H9 (cell line): ENCODE data around the gene PLGRKT. TPM values are rescaled to one million over a fixed set of nuclear protein-coding genes. Genes with fewer than 3 reads are reported as not detected.
"Not testable (repeated sequence)": the region's sequence is repeated elsewhere in the genome, so short reads cannot be mapped to it uniquely, and the experiment has no call there.

Source experiments
- DNase-seq: peaks from one replicate; pipeline ENCODE4 v3.0.0-alpha.2; 2017
- H2AFZ ChIP-seq: one replicate; pipeline ENCODE4 v1.6.1; 2013; ENCODE audit warnings: mild to moderate bottlenecking, low read length, control low read depth, moderate library complexity
- H2AK5ac ChIP-seq: 2 replicates; pipeline ENCODE4 v1.6.1; 2013; ENCODE audit warnings: low read length, control low read depth, mixed read lengths; ENCODE audit not compliant: insufficient read length
- H2BK120ac ChIP-seq: one replicate; pipeline ENCODE4 v1.6.1; 2013; ENCODE audit warnings: low read depth, mild to moderate bottlenecking, low read length, control low read depth, inconsistent platforms; ENCODE audit not compliant: poor library complexity, severe bottlenecking
- H2BK12ac ChIP-seq: 2 replicates; pipeline ENCODE4 v1.6.1; 2013; ENCODE audit warnings: low read length, control low read depth, mixed read lengths, low read depth; ENCODE audit not compliant: insufficient read length
- H2BK15ac ChIP-seq: 2 replicates; pipeline ENCODE4 v1.6.1; 2013; ENCODE audit warnings: low read depth, low read length, control low read depth
- H2BK20ac ChIP-seq: one replicate; pipeline ENCODE4 v1.6.1; 2013; ENCODE audit warnings: low read depth, mild to moderate bottlenecking, low read length, control low read depth, inconsistent platforms; ENCODE audit not compliant: poor library complexity, severe bottlenecking
- H2BK5ac ChIP-seq: 2 replicates; pipeline ENCODE4 v1.6.1; 2013; ENCODE audit warnings: low read length, control low read depth, mixed read lengths; ENCODE audit not compliant: insufficient read length
- H3K14ac ChIP-seq: 2 replicates; pipeline ENCODE4 v1.6.1; 2013; ENCODE audit warnings: low read length, control low read depth; ENCODE audit not compliant: insufficient read depth
- H3K18ac ChIP-seq: 2 replicates; pipeline ENCODE4 v1.6.1; 2013; ENCODE audit warnings: low read depth, mild to moderate bottlenecking, mixed read lengths, low read length, control low read depth; ENCODE audit not compliant: insufficient read length
- H3K23ac ChIP-seq: 2 replicates; pipeline ENCODE4 v1.6.1; 2013; ENCODE audit warnings: low read length, control low read depth, mixed read lengths, low read depth; ENCODE audit not compliant: insufficient read length
- H3K23me2 ChIP-seq: 2 replicates; pipeline ENCODE4 v1.6.1; 2013; ENCODE audit warnings: low read depth, mild to moderate bottlenecking, mixed read lengths, low read length, control low read depth; ENCODE audit not compliant: insufficient read length, poor library complexity, severe bottlenecking
- H3K27ac ChIP-seq: 2 replicates; pipeline ENCODE4 v1.5.1; 2013; ENCODE audit warnings: low read length, control low read depth, mixed read lengths, low read depth; ENCODE audit not compliant: insufficient read length
- H3K27me3 ChIP-seq: 2 replicates; pipeline ENCODE4 v1.6.1; 2013; ENCODE audit warnings: low read length, control low read depth, inconsistent platforms; ENCODE audit not compliant: insufficient read depth
- H3K4ac ChIP-seq: 2 replicates; pipeline ENCODE4 v1.6.1; 2013; ENCODE audit warnings: low read depth, mild to moderate bottlenecking, control low read depth, inconsistent platforms, low read length, moderate library complexity
- H3K4me1 ChIP-seq: 2 replicates; pipeline ENCODE4 v1.6.1; 2013; ENCODE audit warnings: low read length, control low read depth, inconsistent platforms; ENCODE audit not compliant: insufficient read depth
- H3K4me2 ChIP-seq: 2 replicates; pipeline ENCODE4 v1.6.1; 2013; ENCODE audit warnings: low read length, control low read depth, mixed read lengths; ENCODE audit not compliant: insufficient read length, insufficient read depth
- H3K56ac ChIP-seq: 2 replicates; pipeline ENCODE4 v1.6.1; 2013; ENCODE audit warnings: low read depth, mild to moderate bottlenecking, mixed read lengths, low read length, control low read depth; ENCODE audit not compliant: insufficient read length
- H3K79me1 ChIP-seq: 2 replicates; pipeline ENCODE4 v1.6.1; 2013; ENCODE audit warnings: low read depth, mild to moderate bottlenecking, moderate library complexity, low read length, control low read depth, inconsistent platforms; ENCODE audit not compliant: insufficient read depth, poor library complexity, severe bottlenecking
- H3K79me2 ChIP-seq: 2 replicates; pipeline ENCODE4 v1.6.1; 2013; ENCODE audit warnings: low read length, control low read depth, inconsistent platforms; ENCODE audit not compliant: insufficient read depth
- H3K9ac ChIP-seq: 2 replicates; pipeline ENCODE4 v1.6.1; 2013; ENCODE audit warnings: low read length, control low read depth, mixed read lengths; ENCODE audit not compliant: insufficient read length; ENCODE audit errors: extremely low read depth
- H3K9me3 ChIP-seq: one replicate; pipeline ENCODE4 v1.6.1; 2013; ENCODE audit warnings: low read depth, low read length, inconsistent platforms; ENCODE audit not compliant: control insufficient read depth
- H3T11ph ChIP-seq: one replicate; pipeline ENCODE4 v1.6.1; 2013; ENCODE audit warnings: mild to moderate bottlenecking, low read length, control low read depth, inconsistent platforms
- H4K20me1 ChIP-seq: one replicate; pipeline ENCODE4 v1.6.1; 2013; ENCODE audit not compliant: control insufficient read depth, insufficient read length, insufficient read depth
- H4K5ac ChIP-seq: 2 replicates; pipeline ENCODE4 v1.6.1; 2013; ENCODE audit warnings: low read depth, mild to moderate bottlenecking, mixed read lengths, low read length, control low read depth; ENCODE audit not compliant: insufficient read length
- H4K8ac ChIP-seq: replicated peaks from 2 replicates; pipeline ENCODE4 v1.6.1; 2013; ENCODE audit warnings: low read length, control low read depth, mixed read lengths, low read depth; ENCODE audit not compliant: insufficient read length
- H4K91ac ChIP-seq: 2 replicates; pipeline ENCODE4 v1.6.1; 2013; ENCODE audit warnings: low read depth, mild to moderate bottlenecking, moderate library complexity, mixed read lengths, low read length, control low read depth; ENCODE audit not compliant: insufficient read length
- H3K27ac Mint-ChIP-seq, 3 experiments: 2 replicates in 2 of 3; 3 replicates in 1 of 3; pipeline ENCODE4 v1.8.0; 2020 to 2021; ENCODE audit warnings: mixed read lengths in 3 of 3, mild to moderate bottlenecking in 1 of 3, moderate library complexity in 1 of 3
- H3K27me3 Mint-ChIP-seq: 2 replicates; pipeline ENCODE4 v1.8.0; 2021; ENCODE audit warnings: low read depth, mild to moderate bottlenecking, moderate library complexity, mixed read lengths
- H3K36me3 Mint-ChIP-seq, 3 experiments: 2 replicates in 2 of 3; 3 replicates in 1 of 3; pipeline ENCODE4 v1.8.0; 2020 to 2021; ENCODE audit warnings: low read depth in 3 of 3, mixed read lengths in 3 of 3; ENCODE audit not compliant: insufficient read depth in 1 of 3
- H3K4me1 Mint-ChIP-seq, 2 experiments: 2 replicates each; pipeline ENCODE4 v1.8.0; 2020; ENCODE audit warnings: mixed read lengths in 2 of 2
- H3K4me3 Mint-ChIP-seq, 2 experiments: 2 replicates in 1 of 2; 3 replicates in 1 of 2; pipeline ENCODE4 v1.8.0; 2020 to 2021; ENCODE audit warnings: mild to moderate bottlenecking in 2 of 2, mixed read lengths in 2 of 2, moderate library complexity in 1 of 2
- H3K9me3 Mint-ChIP-seq, 2 experiments: 2 replicates in 1 of 2; 3 replicates in 1 of 2; pipeline ENCODE4 v1.8.0; 2020; ENCODE audit warnings: mild to moderate bottlenecking in 2 of 2, mixed read lengths in 2 of 2, moderate library complexity in 1 of 2
- CTCF ChIP-seq: fragments of 200-600 bp; sonication (generic); conservative IDR thresholded peaks from 3 replicates; pipeline ENCODE4 v1.8.0; 2021; ENCODE audit warnings: antibody characterized with exemption, mild to moderate bottlenecking
- WGBS: extraction: QIAGEN DNeasy Blood & Tissue Kit; methylation state at CpG from one replicate; pipeline ENCODE4 v1.1.7; 2013; ENCODE audit warnings: missing lambda C conversion rate, low lambda C conversion rate, mixed read lengths; ENCODE audit not compliant: insufficient read length; ENCODE audit errors: extremely low coverage; 5-methylcytosine and 5-hydroxymethylcytosine counted together
- total RNA-seq: library from RNA; stranded (reverse); gene quantifications from 2 replicates; pipeline ENCODE4 v1.2.1, GENCODE V29; 2021

Gene PLGRKT
- total RNA-seq, 1 experiment from 2014 or later: 19.6 TPM

DNA sequence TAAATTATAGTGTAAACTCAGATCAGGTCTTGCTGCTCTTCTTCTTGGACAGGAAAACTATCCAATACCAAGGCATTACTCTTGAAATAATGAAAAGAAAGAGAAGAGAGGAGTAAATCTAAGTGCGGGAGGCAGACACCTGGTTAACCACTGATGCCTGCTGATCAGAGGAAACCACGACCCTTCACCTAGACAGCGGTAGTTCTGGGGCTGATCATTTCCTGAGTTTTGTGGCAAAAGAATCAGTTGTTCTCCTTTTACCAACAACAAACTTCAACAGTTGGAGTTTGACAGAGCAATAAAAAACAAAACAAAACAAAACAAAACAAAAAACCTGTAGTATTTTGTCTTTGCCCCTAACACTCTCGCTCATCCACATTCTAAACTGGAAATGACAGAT lies 101.0 kb downstream of the PLGRKT start:
- H2AFZ ChIP-seq: no peak overlapping the region
- no CpG with 5 or more reads among the region's 4 CpGs for WGBS

DNA sequence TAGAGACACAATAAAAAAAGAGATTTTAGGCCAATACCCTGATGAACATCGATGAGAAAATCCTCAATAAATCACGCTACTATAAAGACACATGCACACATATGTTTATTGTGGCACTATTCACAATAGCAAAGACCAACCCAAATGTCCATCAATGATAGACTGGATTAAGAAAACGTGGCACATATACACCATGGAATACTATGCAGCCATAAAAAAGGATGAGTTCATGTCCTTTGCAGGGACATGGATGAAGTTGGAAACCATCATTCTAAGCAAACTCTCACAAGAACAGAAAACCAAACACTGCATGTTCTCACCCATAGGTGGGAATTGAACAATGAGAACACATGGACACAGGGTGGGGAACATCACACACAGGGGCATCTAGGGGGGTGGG lies 106.4 kb downstream of the PLGRKT start:
- not testable (repeated sequence) for H3K4me1 ChIP-seq

More for the DNA sequence above, 101.0 kb downstream of the PLGRKT start:
- Histone ChIP-seq H3K9me3 (no peaks in the 10 kb centered on the region), H3T11ph (no peak overlapping the region), H3K27ac (no peak overlapping the region), H3K4me1 (no peaks in the 10 kb centered on the region), H3K79me2 (no peaks in the 10 kb centered on the region), H3K4ac (no peak overlapping the region), H2BK15ac (no peak overlapping the region), H4K91ac (no peak overlapping the region), H3K79me1 (no peaks in the 10 kb centered on the region), H3K56ac (no peak overlapping the region), H3K27me3 (no peaks in the 10 kb centered on the region), H3K23ac (no peak overlapping the region), H2BK5ac (no peak overlapping the region), H3K14ac (no peak overlapping the region), H3K9ac (no peak overlapping the region), H2AK5ac (no peak overlapping the region), H3K18ac (no peak overlapping the region), H4K20me1 (no peaks in the 10 kb centered on the region), H2BK20ac (no peak overlapping the region), H2BK12ac (no peak overlapping the region), H3K4me2 (no peak overlapping the region), H2BK120ac (no peak overlapping the region), H3K23me2 (no peaks in the 10 kb centered on the region), H4K8ac (no peak overlapping the region), H4K5ac (no peak overlapping the region)
- Mint-ChIP-seq H3K9me3 (no peaks in the 10 kb centered on the region), H3K27me3 (no peaks in the 10 kb centered on the region), H3K4me3 (no peak overlapping the region), H3K4me1 (peaks cover 5 to 6% of the 10 kb centered on the region in 2 experiments; a peak in 3 of 4 replicates), H3K36me3 (no peaks in the 10 kb centered on the region), H3K27ac (peak overlapping the region in 1 of 3 experiments; percentile 82; a peak in 1 of 7 replicates)
- no peak for DNase-seq
- no peak for TF ChIP-seq CTCF

More for the DNA sequence above, 106.4 kb downstream of the PLGRKT start:
- not testable (repeated sequence) for H2BK20ac ChIP-seq, H2BK15ac ChIP-seq, H3K4me3 Mint-ChIP-seq, H3K79me1 ChIP-seq, H2BK5ac ChIP-seq, H2AFZ ChIP-seq, H3K18ac ChIP-seq, H3K23me2 ChIP-seq, H3K4ac ChIP-seq, H4K5ac ChIP-seq, H4K20me1 ChIP-seq, H3K14ac ChIP-seq, DNase-seq, H2BK12ac ChIP-seq, H4K91ac ChIP-seq, H3K4me2 ChIP-seq, H3K9ac ChIP-seq, H3K27ac ChIP-seq, H2BK120ac ChIP-seq, H4K8ac ChIP-seq, H3K27me3 ChIP-seq, H3K27ac Mint-ChIP-seq, H3T11ph ChIP-seq, H3K79me2 ChIP-seq, H3K9me3 ChIP-seq, H3K27me3 Mint-ChIP-seq, H2AK5ac ChIP-seq, H3K56ac ChIP-seq, H3K23ac ChIP-seq
- Mint-ChIP-seq H3K4me1 (peaks cover 20 to 32% of the 10 kb centered on the region in 2 experiments), H3K36me3 (peaks cover 10 to 21% (median 10%) of the 10 kb centered on the region in 3 experiments), H3K9me3 (peaks cover 5 to 15% of the 10 kb centered on the region in 2 experiments; a peak in 4 of 5 replicates)
- WGBS: no CpG with 5 or more reads among the region's 3 CpGs
